ENCODE results near the gene RAVER2. TPM values are rescaled to one million over a fixed set of nuclear protein-coding genes. Genes with fewer than 3 reads are reported as not detected.

The RAVER2 gene
- total and polyA plus RNA-seq, 2 of the 13 experiments (the other 11 are each of a cell fraction or from before 2014, with no cell fraction given), result 11.4 to 15.4 TPM

DNA sequence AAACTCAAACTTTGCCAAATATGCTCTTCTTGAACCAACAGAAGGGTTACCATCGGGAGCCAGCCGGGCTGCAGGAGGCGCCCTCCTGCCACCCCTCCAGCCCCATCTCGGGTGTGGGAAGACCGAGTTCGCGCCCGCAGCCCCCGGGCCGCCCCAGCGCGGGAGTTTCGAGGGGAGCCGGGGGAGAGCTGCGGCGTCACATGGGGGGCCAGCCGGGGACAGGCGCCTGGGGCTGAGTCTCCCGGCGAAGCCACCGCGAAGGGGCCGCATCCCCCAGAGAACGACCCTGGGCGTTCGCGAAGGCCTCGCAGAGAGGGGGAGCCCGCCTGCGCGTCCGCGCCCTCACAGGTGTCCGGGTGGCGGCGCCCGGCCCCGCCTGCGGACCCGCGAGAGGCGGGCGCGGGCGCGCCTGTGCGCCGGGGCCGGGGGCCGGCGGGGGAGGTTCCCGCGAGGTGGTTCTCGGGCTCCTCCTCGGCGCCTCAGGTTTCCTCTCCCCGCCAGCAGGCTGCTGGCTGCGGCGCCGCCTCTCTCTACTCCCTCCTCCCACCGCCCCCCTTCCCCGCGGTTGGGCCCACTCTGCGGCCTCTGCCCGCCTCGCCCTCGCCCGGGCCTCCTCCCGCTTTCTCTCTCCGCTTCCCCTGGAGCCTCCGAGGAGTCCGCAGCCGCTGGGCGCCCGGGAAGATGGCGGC, at the start of gene RAVER2 (continued):
- TF ChIP-seq TEAD3 (CRISPR knock-in tag; optimal IDR thresholded peaks at IDR 0.05; ENCODE audit: borderline replicate concordance) (no peak), PHF8 (CRISPR knock-in tag; IDR thresholded peaks at IDR 0.05) (peak; percentile 76), POGK (CRISPR knock-in tag; conservative IDR thresholded peaks at IDR 0.05) (peak; percentile 51; the same call in 1 of the 2 replicates), ZNF687 (CRISPR knock-in tag; IDR thresholded peaks at IDR 0.05) (peak; percentile 63), TBX2 (CRISPR knock-in tag; IDR thresholded peaks at IDR 0.05; ENCODE audit: borderline replicate concordance) (no peak; the same call in 1 of the 2 replicates), FOXO1 (CRISPR knock-in tag; IDR thresholded peaks at IDR 0.05) (no peak), ZSCAN22 (CRISPR knock-in tag; IDR thresholded peaks at IDR 0.05) (no peak), RAD21 (CRISPR knock-in tag; IDR thresholded peaks at IDR 0.05) (peak; percentile 57), EZH2 (conservative IDR thresholded peaks at IDR 0.05; ENCODE audit: low read depth, low read length) (no peak), ZNF629 (CRISPR knock-in tag; conservative IDR thresholded peaks at IDR 0.05) (peak; percentile 10; the same call in 1 of the 2 replicates), POLR2A (IDR thresholded peaks at IDR 0.05; ENCODE audit: insufficient read depth in 1 of 2, low read depth in 2 of 2, low read length in 2 of 2) (peak; percentile 44 to 47; a peak in 3 of 4 replicates), NR2C2 (CRISPR knock-in tag; IDR thresholded peaks at IDR 0.05; ENCODE audit: borderline replicate concordance) (0 out of 2 replicates have a peak, but pooled peaks have one; percentile 27), ISL2 (CRISPR knock-in tag; IDR thresholded peaks at IDR 0.05) (0 out of 2 replicates have a peak, but pooled peaks have one; percentile 31), ZNF670 (CRISPR knock-in tag; IDR thresholded peaks at IDR 0.05; ENCODE audit: borderline replicate concordance) (no peak), SNRNP70 (IDR thresholded peaks at IDR 0.05; ENCODE audit: low read depth, low read length) (no peak), SRF (IDR thresholded peaks at IDR 0.05; ENCODE audit: low read depth, low read length) (no peak), ZNF563 (CRISPR knock-in tag; IDR thresholded peaks at IDR 0.05) (peak; percentile 56; the same call in 1 of the 2 replicates), NKX3-1 (CRISPR knock-in tag; IDR thresholded peaks at IDR 0.05) (no peak), ZMAT3 (CRISPR knock-in tag; conservative IDR thresholded peaks at IDR 0.05) (0 out of 2 replicates have a peak, but pooled peaks have one; percentile 5), ZNF607 (CRISPR knock-in tag; IDR thresholded peaks at IDR 0.05; ENCODE audit: borderline replicate concordance) (peak; percentile 39; the same call in 1 of the 2 replicates)
- TF ChIP-seq, protein P1, sequence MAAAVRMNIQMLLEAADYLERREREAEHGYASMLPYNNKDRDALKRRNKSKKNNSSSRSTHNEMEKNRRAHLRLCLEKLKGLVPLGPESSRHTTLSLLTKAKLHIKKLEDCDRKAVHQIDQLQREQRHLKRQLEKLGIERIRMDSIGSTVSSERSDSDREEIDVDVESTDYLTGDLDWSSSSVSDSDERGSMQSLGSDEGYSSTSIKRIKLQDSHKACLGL (CRISPR knock-in tag; IDR thresholded peaks at IDR 0.05), result no peak
- TF ChIP-seq, protein P2, sequence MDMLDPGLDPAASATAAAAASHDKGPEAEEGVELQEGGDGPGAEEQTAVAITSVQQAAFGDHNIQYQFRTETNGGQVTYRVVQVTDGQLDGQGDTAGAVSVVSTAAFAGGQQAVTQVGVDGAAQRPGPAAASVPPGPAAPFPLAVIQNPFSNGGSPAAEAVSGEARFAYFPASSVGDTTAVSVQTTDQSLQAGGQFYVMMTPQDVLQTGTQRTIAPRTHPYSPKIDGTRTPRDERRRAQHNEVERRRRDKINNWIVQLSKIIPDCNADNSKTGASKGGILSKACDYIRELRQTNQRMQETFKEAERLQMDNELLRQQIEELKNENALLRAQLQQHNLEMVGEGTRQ (IDR thresholded peaks at IDR 0.05; ENCODE audit: low read depth, low read length), result no peak
- TF ChIP-seq, protein P2 (CRISPR knock-in tag; IDR thresholded peaks at IDR 0.05; ENCODE audit: borderline replicate concordance), result no peak
